Adrenal gland (tissue), 5 donors: ENCODE data around the gene TST.

Experiments used
- CTCF ChIP-seq, 6 experiments: fragments of 450-650 bp in 4 of 6; fragments of 200-600 bp in 2 of 6; sonication (generic) in 1 of 6; IDR thresholded peaks; 1 replicate in 5 of 6; 2 replicates in 1 of 6; pipeline versions ENCODE4 v1.5.1 to v1.8.0; 2016 to 2021; ENCODE audit warnings: antibody characterized with exemption in 6 of 6, mild to moderate bottlenecking in 2 of 6, moderate library complexity in 1 of 6
- POLR2A ChIP-seq, 2 donors: fragments of 450-650 bp; IDR thresholded peaks; one replicate each; pipeline ENCODE4 v1.6.1; 2017; ENCODE audit warnings: antibody characterized with exemption in 2 of 2, mild to moderate bottlenecking in 2 of 2, moderate library complexity in 1 of 2
- donor health status: DM: no; HTN: no; CAD: no.

GRCh38 chr22:37036655-37037377 is 17.6 kb upstream of the TST start:
- TF ChIP-seq CTCF (IDR thresholded peaks at IDR 0.05), result no peak
- TF ChIP-seq POLR2A (IDR thresholded peaks at IDR 0.05), result no peak
